ENCODE data around the gene C10orf105. TPM values are rescaled to one million over a fixed set of nuclear protein-coding genes. Genes with fewer than 3 reads are reported as not detected.

Gene C10orf105
- total RNA-seq, 1 experiment from 2014 or later, result not detected

DNA sequence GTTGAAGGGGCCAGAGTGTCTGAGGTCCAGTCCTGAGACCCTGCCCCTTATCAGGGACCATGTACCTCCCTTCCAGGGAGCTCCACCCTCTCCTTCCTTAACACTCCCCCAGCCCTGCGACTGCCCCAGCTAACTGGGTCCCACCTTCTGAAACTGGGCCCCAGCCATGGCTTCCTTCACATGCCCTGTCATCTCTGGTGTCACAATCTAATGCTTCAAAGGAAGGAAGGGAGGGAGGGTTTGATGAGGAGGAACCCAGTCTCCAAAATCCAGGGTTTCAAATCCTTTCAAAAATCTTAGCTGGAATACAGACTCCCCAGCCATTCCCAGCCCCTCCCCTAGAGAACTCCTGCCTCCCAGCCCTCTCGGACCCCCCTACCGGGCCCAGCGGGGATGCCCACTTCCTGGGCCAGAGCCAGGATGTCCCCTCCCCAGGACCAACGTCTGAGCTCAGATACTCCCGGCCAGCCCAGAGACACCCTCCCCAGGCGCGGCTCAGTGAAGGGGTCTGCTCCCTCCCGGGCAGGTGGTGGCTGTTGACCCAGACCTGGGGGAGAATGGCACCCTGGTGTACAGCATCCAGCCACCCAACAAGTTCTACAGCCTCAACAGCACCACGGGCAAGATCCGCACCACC, 18.0 kb downstream of the C10orf105 start:
- H3K4me3 Mint-ChIP-seq (ENCODE audit: low read depth, unreplicated experiment), result no peak overlapping the region
- CTCF ChIA-PET, result interaction anchor here (0.5 kb wide), 1 partner anchor 85 kb away, joined by 5 read pairs; no protein-coding TSS in a partner anchor

GRCh38 chr10:71700731-71701368, 18.7 kb downstream of the C10orf105 start:
- no peak for TF ChIP-seq CTCF (IDR thresholded peaks at IDR 0.05; ENCODE audit: unreplicated experiment)
- H3K27me3 Mint-ChIP-seq (ENCODE audit: unreplicated experiment), result peaks cover 18% of the 10 kb centered on the region

More for the DNA sequence above, 18.0 kb downstream of the C10orf105 start:
- intact Hi-C loops (cut with micrococcal nuclease; ENCODE audit: unreplicated experiment), result loop anchor here (10.0 kb wide), 1 partner anchor 317 kb away; no protein-coding TSS in a partner anchor
- Mint-ChIP-seq H3K4me1 (ENCODE audit: low read depth, unreplicated experiment) (no peaks in the 10 kb centered on the region), H3K27me3 (ENCODE audit: unreplicated experiment) (peaks cover 18% of the 10 kb centered on the region), H3K27ac (ENCODE audit: unreplicated experiment) (no peak overlapping the region), H3K36me3 (ENCODE audit: insufficient read depth, unreplicated experiment) (no peaks in the 10 kb centered on the region), H3K9me3 (ENCODE audit: low read depth, unreplicated experiment) (no peaks in the 10 kb centered on the region)
- BruUV-seq (replicated peaks), result no TSS peak
- no peak for DNase-seq
- TF ChIP-seq CTCF (IDR thresholded peaks at IDR 0.05; ENCODE audit: unreplicated experiment), result no peak

GRCh38 chr10:71698737-71699136, 20.8 kb downstream of the C10orf105 start:
- DNase-seq, result no peak
- H3K36me3 Mint-ChIP-seq (ENCODE audit: insufficient read depth, unreplicated experiment), result no peaks in the 10 kb centered on the region
- H3K9me3 Mint-ChIP-seq (ENCODE audit: low read depth, unreplicated experiment), result no peaks in the 10 kb centered on the region
- CTCF ChIA-PET, result interaction anchor here (0.6 to 3.7 kb wide), 2 partner anchors 9 to 85 kb away, joined by 3 to 31 read pairs; no protein-coding TSS in a partner anchor
- H3K27me3 Mint-ChIP-seq (ENCODE audit: unreplicated experiment), result peaks cover 18% of the 10 kb centered on the region
- no peak for TF ChIP-seq CTCF (IDR thresholded peaks at IDR 0.05; ENCODE audit: unreplicated experiment)
- no peak overlapping the region for H3K27ac Mint-ChIP-seq (ENCODE audit: unreplicated experiment)
- peaks cover 4% of the 10 kb centered on the region for H3K4me1 Mint-ChIP-seq (ENCODE audit: low read depth, unreplicated experiment)
- intact Hi-C loops (cut with micrococcal nuclease; ENCODE audit: unreplicated experiment), result loop anchor here (5.0 to 10.0 kb wide), 2 partner anchors 116 to 386 kb away; no protein-coding TSS in a partner anchor
- H3K4me3 Mint-ChIP-seq (ENCODE audit: low read depth, unreplicated experiment), result no peak overlapping the region
- BruUV-seq (replicated peaks), result no TSS peak

More at GRCh38 chr10:71700731-71701368, 18.7 kb downstream of the C10orf105 start:
- Mint-ChIP-seq H3K9me3 (ENCODE audit: low read depth, unreplicated experiment) (no peaks in the 10 kb centered on the region), H3K4me1 (ENCODE audit: low read depth, unreplicated experiment) (no peaks in the 10 kb centered on the region), H3K27ac (ENCODE audit: unreplicated experiment) (no peak overlapping the region), H3K36me3 (ENCODE audit: insufficient read depth, unreplicated experiment) (no peaks in the 10 kb centered on the region), H3K4me3 (ENCODE audit: low read depth, unreplicated experiment) (no peak overlapping the region)
- BruUV-seq (replicated peaks), result no TSS peak
- DNase-seq, result no peak
- intact Hi-C loops (cut with micrococcal nuclease; ENCODE audit: unreplicated experiment), result loop anchor here (10.0 kb wide), 1 partner anchor 316 kb away; no protein-coding TSS in a partner anchor
- CTCF ChIA-PET, result no interaction called here

DNA sequence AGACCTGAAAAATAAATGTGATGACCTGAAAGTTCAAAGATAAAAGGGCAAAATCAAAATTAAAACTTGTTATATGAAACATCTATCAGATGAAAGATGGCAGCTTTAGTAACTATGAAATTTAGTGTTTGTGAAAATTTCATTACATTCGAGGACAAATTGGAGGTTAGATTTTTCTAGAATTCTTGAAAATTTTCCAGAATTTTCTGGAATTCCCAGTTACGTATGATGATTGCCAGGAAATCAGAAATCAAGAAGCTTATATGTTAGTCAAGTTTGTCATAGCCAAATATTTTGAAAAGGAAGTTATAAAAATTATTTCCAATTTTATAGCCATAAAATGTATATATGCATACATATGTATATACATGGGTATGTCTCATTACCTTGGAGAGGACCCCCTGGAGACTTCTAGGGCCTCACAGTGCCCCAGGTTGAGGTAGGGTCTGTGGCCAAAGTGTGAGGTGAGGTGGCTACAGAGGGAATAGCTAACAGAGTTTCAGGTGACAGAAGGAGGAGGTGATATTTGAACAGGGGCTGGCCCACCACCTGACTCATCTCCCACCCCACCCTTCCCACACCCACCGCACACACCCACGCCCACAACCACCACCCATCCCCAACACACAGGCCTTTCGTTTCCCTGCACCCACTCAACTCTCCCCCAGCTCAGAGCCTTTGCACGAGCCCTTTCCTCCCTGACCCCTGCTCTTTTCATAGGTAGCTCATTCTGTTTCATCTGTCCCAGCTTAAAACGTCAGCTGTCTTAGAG, 21.5 kb downstream of the C10orf105 start:
- no peak for TF ChIP-seq CTCF (IDR thresholded peaks at IDR 0.05; ENCODE audit: unreplicated experiment)
- Mint-ChIP-seq H3K4me3 (ENCODE audit: low read depth, unreplicated experiment) (no peak overlapping the region), H3K36me3 (ENCODE audit: insufficient read depth, unreplicated experiment) (no peaks in the 10 kb centered on the region), H3K27ac (ENCODE audit: unreplicated experiment) (no peak overlapping the region), H3K27me3 (ENCODE audit: unreplicated experiment) (peaks cover 14% of the 10 kb centered on the region), H3K4me1 (ENCODE audit: low read depth, unreplicated experiment) (peaks cover 8% of the 10 kb centered on the region), H3K9me3 (ENCODE audit: low read depth, unreplicated experiment) (no peaks in the 10 kb centered on the region)
- DNase-seq, result no peak
- BruUV-seq (replicated peaks), result no TSS peak
- CTCF ChIA-PET, result interaction anchor here (0.6 to 3.7 kb wide), 7 partner anchors 9 to 320 kb away, joined by 3 to 31 read pairs (median 4); partner anchors contain the start of gene VSIR
- intact Hi-C loops (cut with micrococcal nuclease; ENCODE audit: unreplicated experiment), result loop anchor here (2.0 to 10.0 kb wide), 3 partner anchors 117 to 386 kb away; no protein-coding TSS in a partner anchor

Measured in Calu3 (cell line).